Kidney epithelial cell (primary cell): ENCODE data around the gene NPLOC4. TPM values are rescaled to one million over a fixed set of nuclear protein-coding genes. Genes with fewer than 3 reads are reported as not detected.

ENCODE experiments used
- DNase-seq: peaks from one replicate; pipeline ENCODE4 v3.0.0-alpha.2; 2010; ENCODE audit warnings: low read depth
- H3K27me3 ChIP-seq: 2 replicates; pipeline ENCODE4 v1.6.0; 2011; ENCODE audit warnings: low read length; ENCODE audit not compliant: control insufficient read depth, insufficient read depth
- H3K36me3 ChIP-seq: 2 replicates; pipeline ENCODE4 v1.5.1; 2011; ENCODE audit warnings: low read length; ENCODE audit not compliant: control insufficient read depth, insufficient read depth
- H3K4me3 ChIP-seq: 2 replicates; pipeline ENCODE4 v1.5.1; 2011; ENCODE audit warnings: low read depth, mild to moderate bottlenecking, control low read depth, low read length
- CTCF ChIP-seq: IDR thresholded peaks from 2 replicates; pipeline ENCODE4 v1.5.1; 2011; ENCODE audit warnings: mild to moderate bottlenecking, moderate library complexity, low read length, control low read depth, inconsistent platforms; ENCODE audit not compliant: insufficient read depth, poor library complexity, severe bottlenecking
- total RNA-seq: library from RNA; depleted of rRNA; stranded (reverse); fragments of >200 nt; gene quantifications from 2 replicates; pipeline ENCODE4 v1.2.3, GENCODE V29; 2015

NPLOC4 gene
- total RNA-seq, 1 donor from 2014 or later: 61.4 TPM

GRCh38 chr17:81556863-81557262 lies 80.0 kb downstream of the NPLOC4 start:
- TF ChIP-seq CTCF: no peak
- Histone ChIP-seq H3K27me3 (no peaks in the 10 kb centered on the region), H3K36me3 (peaks cover 3% of the 10 kb centered on the region), H3K4me3 (no peak overlapping the region)
- DNase-seq: no peak

DNA sequence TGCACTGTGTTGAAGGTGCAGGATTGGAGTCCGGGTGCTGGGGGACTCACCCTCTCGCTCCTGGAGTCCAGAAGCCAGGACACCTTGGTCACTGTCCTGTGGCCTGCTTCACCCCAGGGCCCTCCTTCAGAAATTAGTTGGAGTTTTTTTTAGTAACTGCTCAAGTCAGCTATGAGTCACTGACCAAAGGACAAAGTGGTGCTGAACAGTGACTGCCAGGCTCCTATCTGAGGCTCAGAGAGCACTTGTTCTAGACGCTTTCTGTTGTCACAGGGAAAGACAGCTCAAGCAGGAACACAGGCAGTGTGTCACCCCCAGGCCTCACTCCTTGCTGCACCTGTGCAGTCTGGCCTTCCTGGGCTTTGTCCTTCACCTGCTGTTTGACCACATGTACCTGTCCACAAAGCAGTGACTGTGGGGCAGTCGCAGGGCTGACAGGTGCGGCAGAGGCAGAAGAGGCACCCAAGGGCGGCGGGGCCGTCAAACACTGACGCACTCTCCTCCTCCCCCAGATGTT lies 80.7 kb downstream of the NPLOC4 start:
- Histone ChIP-seq H3K27me3 (no peaks in the 10 kb centered on the region), H3K36me3 (peaks cover 3% of the 10 kb centered on the region), H3K4me3 (no peak overlapping the region)
- TF ChIP-seq CTCF: no peak
- DNase-seq: no peak

DNA sequence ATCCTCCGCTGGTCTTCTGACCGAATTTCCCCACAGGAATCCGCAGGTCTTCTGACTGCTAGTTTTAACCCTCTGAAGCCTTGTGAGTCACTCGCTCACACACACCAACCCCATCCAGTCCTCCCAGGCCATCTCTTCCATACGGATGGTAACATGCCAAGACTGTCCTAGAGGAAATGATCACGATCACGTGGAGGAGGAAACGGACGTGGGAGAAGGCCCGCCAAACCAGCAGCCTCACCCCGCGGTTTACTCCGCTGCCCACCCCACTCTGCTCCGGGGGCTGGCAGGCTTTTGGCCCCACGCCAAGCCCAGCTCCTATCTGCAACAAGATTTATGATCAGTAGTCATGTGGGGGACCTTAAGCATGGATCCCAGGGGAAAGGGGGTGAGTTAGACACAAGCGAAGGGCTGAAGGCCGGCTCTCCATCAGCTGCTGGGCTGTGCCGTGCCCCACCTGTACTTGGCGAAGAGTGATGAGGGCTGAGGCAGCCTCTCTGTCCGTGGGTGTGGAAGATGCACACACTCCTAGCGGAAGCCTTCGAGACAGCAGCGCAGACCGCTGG lies 83.2 kb downstream of the NPLOC4 start:
- DNase-seq: peak; percentile 93
- Histone ChIP-seq H3K27me3 (no peaks in the 10 kb centered on the region), H3K4me3 (peak overlapping the region; percentile 64), H3K36me3 (peaks cover 2% of the 10 kb centered on the region)
- no peak for TF ChIP-seq CTCF

DNA sequence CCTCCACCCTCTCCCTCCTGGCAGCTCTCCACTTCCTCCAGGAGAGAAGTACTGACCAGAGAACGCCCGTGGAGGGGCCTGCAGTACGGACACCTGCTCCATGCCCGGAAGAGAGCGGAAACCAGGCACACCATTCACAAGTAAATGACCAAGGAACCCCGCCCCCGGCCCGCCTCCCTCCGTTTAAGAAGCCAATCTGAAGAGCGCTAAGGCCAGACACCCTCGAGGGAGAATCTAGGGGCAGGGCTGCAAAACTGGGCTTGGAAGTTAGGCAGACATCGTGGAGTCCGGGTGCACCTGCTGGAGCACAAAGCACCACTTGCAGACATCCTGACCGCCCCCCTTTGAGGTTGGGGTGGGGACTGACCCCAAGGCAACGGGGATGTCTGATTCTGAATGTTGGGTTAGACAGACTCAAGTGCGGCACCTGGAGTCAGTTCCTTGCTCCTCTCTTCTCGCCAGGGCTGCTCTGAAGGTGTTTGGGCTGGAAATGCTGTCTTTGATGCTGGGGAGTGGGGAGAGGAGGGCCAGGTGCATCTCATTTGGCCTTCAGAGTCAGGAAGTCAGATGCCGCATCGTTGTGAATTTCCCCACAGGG lies 83.8 kb downstream of the NPLOC4 start:
- peak; percentile 24 for TF ChIP-seq CTCF
- no peaks in the 10 kb centered on the region for H3K36me3 ChIP-seq
- peak; percentile 56 for DNase-seq
- H3K4me3 ChIP-seq: peak overlapping the region; percentile 64
- no peaks in the 10 kb centered on the region for H3K27me3 ChIP-seq

GRCh38 chr17:81552244-81553017 lies 84.5 kb downstream of the NPLOC4 start, which contains the start of gene FAAP100:
Gene FAAP100 (minus strand): TSS chr17:81552353. CDS start chr17:81552330, 23 bp downstream.
- TF ChIP-seq CTCF: no peak
- Histone ChIP-seq H3K4me3 (peak within 1 kb of the TSS; percentile 64), H3K36me3 (no peaks in the 10 kb centered on the region), H3K27me3 (no peaks in the 10 kb centered on the region)
- no peak for DNase-seq
